Endothelial cell (in vitro differentiated cells): ENCODE data around the gene SSC4D. TPM values are rescaled to one million over a fixed set of nuclear protein-coding genes. Genes with fewer than 3 reads are reported as not detected.
A peak's percentile ranks its signal among the peaks of the same experiment; 100 is the strongest.
"Not testable (repeated sequence)": the region's sequence is repeated elsewhere in the genome, so short reads cannot be mapped to it uniquely, and the experiment has no call there.

Experiments used
- DNase-seq: peaks from one replicate; pipeline ENCODE4 v3.0.0; 2021; ENCODE audit warnings: low spot score
- H3K27ac Mint-ChIP-seq: one replicate; pipeline ENCODE4 v1.8.0; 2021; ENCODE audit warnings: mixed read lengths, inconsistent platforms; ENCODE audit not compliant: unreplicated experiment
- H3K27me3 Mint-ChIP-seq: one replicate; pipeline ENCODE4 v1.8.0; 2021; ENCODE audit warnings: mild to moderate bottlenecking, moderate library complexity, mixed read lengths, inconsistent platforms; ENCODE audit not compliant: unreplicated experiment
- H3K36me3 Mint-ChIP-seq: one replicate; pipeline ENCODE4 v1.8.0; 2021; ENCODE audit warnings: mild to moderate bottlenecking, low read depth, mixed read lengths, inconsistent platforms; ENCODE audit not compliant: unreplicated experiment
- H3K4me1 Mint-ChIP-seq: one replicate; pipeline ENCODE4 v1.8.0; 2021; ENCODE audit warnings: mild to moderate bottlenecking, mixed read lengths, inconsistent platforms; ENCODE audit not compliant: unreplicated experiment
- H3K4me3 Mint-ChIP-seq: one replicate; pipeline ENCODE4 v1.8.0; 2021; ENCODE audit warnings: mild to moderate bottlenecking, mixed read lengths, inconsistent platforms; ENCODE audit not compliant: unreplicated experiment
- H3K9me3 Mint-ChIP-seq: one replicate; pipeline ENCODE4 v1.8.0; 2021; ENCODE audit warnings: mixed read lengths, inconsistent platforms; ENCODE audit not compliant: unreplicated experiment
- CTCF ChIP-seq: fragments of 200-600 bp; sonication (generic); IDR thresholded peaks from one replicate; pipeline ENCODE4 v1.5.0; 2021; ENCODE audit warnings: antibody characterized with exemption; ENCODE audit not compliant: unreplicated experiment
- total RNA-seq: library from RNA; stranded (reverse); fragmentation: NEBNext Ultra II Directional; extraction: Animal tissue kit (Norgen Biotek cat#: 25700); gene quantifications from one replicate; pipeline ENCODE4 v1.2.1, GENCODE V29; 2021; ENCODE audit not compliant: unreplicated experiment

The SSC4D gene
- total RNA-seq, 1 donor from 2014 or later = 15.6 TPM

DNA sequence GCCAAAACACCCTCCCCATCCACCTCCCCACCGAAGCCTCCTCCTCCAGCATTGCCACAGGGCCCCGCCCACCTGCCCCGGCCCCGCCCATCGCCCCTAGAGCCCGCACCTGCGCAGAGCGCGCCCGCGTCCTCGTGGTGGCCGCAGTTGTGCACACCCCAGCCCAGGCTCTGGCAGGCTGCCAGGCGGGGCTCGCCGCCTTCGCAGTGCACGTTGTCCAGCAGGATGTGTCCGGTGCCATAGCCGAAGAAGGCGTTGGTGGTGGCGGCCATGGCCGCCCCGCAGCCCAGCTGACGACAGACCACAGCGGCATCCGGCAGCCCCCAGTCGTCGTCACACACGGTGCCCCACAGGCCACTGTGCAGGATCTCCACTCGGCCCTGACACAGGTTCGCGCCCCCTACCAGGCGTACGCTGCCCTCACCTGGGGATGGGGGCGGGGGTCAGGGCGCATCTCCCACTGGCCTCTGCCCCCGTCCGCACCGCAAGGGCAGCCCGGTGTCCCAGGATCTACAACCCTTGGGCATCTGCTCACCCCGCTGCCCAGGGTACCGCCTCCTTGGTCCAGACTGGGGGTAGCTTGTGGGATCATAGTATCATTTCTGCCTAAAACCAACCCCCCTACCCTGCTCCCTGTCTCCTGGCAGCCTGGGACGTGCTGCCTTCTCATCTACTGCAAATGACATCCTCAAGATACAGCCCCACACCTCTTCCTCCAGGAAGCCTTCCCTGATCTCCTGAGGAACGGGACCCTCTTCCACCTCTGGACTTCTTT, 11.9 kb downstream of the SSC4D start:
- DNase-seq = peak; percentile 40
- TF ChIP-seq CTCF = no peak
- H3K4me1 Mint-ChIP-seq = peaks cover 3% of the 10 kb centered on the region
- no peak overlapping the region for H3K4me3 Mint-ChIP-seq
- H3K27ac Mint-ChIP-seq = no peak overlapping the region
- peaks cover 12% of the 10 kb centered on the region for H3K27me3 Mint-ChIP-seq
- no peaks in the 10 kb centered on the region for H3K9me3 Mint-ChIP-seq
- H3K36me3 Mint-ChIP-seq = no peaks in the 10 kb centered on the region

DNA sequence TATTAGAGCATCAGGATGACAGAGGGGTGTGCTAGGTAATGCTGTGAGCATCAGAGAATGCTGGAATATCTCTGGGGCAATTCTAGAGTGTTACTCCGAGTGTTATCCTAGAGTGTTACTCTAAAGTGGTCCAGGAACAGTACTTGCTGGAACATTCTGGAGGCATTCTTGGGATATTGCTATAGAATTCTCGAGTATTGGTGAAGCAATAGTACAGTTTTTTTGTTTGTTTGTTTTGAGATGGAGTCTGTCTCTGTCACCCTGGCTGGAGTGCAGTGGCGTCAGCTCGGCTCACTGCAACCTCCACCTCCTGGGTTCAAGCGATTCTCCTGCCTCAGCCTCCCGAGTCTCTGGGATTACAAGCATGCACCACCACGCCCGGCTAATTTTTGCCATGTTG, 12.6 kb downstream of the SSC4D start:
- no peak for DNase-seq
- Mint-ChIP-seq H3K9me3 (no peaks in the 10 kb centered on the region), H3K27me3 (peaks cover 11% of the 10 kb centered on the region), H3K27ac (no peak overlapping the region), H3K4me1 (peaks cover 3% of the 10 kb centered on the region), H3K36me3 (no peaks in the 10 kb centered on the region), H3K4me3 (no peak overlapping the region)
- TF ChIP-seq CTCF = no peak

GRCh38 chr7:76395965-76396726, 13.4 kb downstream of the SSC4D start:
- peaks cover 10% of the 10 kb centered on the region for H3K27me3 Mint-ChIP-seq
- H3K4me1 Mint-ChIP-seq = peaks cover 3% of the 10 kb centered on the region
- TF ChIP-seq CTCF = no peak
- no peak overlapping the region for H3K27ac Mint-ChIP-seq
- H3K4me3 Mint-ChIP-seq = no peak overlapping the region
- no peaks in the 10 kb centered on the region for H3K9me3 Mint-ChIP-seq
- no peak for DNase-seq
- no peaks in the 10 kb centered on the region for H3K36me3 Mint-ChIP-seq

DNA sequence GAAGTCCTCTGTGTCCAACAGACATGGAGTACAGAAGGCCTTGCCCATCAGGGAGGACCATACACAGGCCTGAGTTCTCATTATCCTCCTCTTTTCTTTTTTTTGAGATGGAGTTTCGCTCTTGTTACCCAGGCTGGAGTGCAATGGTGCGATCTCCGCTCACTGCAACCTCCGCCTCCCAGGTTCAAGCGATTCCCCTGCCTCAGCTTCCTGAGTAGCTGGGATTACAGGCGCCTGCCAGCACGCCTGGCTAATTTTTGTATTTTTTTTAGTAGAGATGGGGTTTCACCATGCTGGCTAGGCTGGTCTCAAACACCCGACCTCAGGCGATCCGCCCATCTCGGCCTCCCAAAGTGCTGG, 13.9 kb downstream of the SSC4D start:
- H3K27ac Mint-ChIP-seq, H3K4me3 Mint-ChIP-seq, H3K36me3 Mint-ChIP-seq, H3K4me1 Mint-ChIP-seq, DNase-seq, H3K9me3 Mint-ChIP-seq: not testable (repeated sequence)
- peaks cover 10% of the 10 kb centered on the region for H3K27me3 Mint-ChIP-seq

GRCh38 chr7:76394957-76395356, 14.5 kb downstream of the SSC4D start:
- H3K27me3 Mint-ChIP-seq = peaks cover 12% of the 10 kb centered on the region
- peaks cover 3% of the 10 kb centered on the region for H3K4me1 Mint-ChIP-seq
- no peak overlapping the region for H3K4me3 Mint-ChIP-seq
- no peak for TF ChIP-seq CTCF
- DNase-seq = no peak
- H3K36me3 Mint-ChIP-seq = no peaks in the 10 kb centered on the region
- H3K27ac Mint-ChIP-seq = no peak overlapping the region
- H3K9me3 Mint-ChIP-seq = no peaks in the 10 kb centered on the region
